SHP77 treated with DMSO at 0.1 percent for 48 hours (cell line): ENCODE measurements around the gene COG8.

Experiments used
- DNase-seq: peaks from one replicate; lab custom pipeline; 2025; lab: John Stamatoyannopoulos, UW

The COG8 gene

DNA sequence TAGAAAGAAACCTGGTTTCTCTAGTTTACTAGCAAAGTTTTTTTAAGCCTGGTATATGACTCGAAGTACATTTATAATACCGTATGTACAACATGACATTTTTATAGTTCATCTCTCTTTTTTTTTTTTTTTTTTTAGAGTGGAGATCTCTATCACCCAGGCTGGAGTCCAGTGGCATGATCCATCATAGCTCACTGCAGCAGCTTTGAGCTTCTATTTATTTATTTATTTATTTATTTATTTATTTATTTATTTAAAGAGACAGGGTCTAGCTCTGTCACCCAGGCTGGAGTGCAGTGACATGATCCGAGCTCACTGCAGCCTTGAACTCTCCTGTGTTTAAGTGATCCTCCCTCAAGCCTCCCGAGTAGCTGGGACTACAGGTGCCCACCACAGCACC lies 54.1 kb downstream of the COG8 start:
- DNase-seq = no peak

DNA sequence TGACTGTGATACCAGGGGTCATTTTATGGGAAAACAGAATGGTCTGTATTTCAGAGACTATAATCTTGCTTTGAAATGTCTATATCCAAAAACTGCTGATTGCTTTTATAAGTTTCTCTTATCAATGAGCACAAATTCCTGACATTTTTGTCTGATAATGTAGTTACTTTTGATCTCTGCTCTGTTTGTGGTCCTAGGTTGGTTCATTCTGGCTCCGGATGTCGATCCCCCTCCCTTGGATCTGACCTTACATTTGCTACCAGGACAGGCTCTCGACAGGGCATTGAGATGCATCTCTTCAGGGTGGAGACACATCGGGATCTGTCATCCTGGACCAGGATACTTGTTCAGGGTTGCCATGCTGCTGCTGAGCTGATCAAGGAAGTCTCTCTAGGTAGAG lies 55.5 kb downstream of the COG8 start:
- DNase-seq = no peak

GRCh38 chr16:69277413-69277812 lies 62.0 kb downstream of the COG8 start:
- DNase-seq = no peak
